K562 (cell line): ENCODE data around the gene DTL. TPM values are rescaled to one million over a fixed set of nuclear protein-coding genes. Genes with fewer than 3 reads are reported as not detected.

ENCODE experiments used
- ATAC-seq: fragments of 200-7000 bp; cut with Tn5 transposase; 3 replicates; pipeline ENCODE4 v1.9.1; 2020; ENCODE audit warnings: moderate library complexity
- BruUV-seq: library from RNA; stranded (reverse); fragments of 400-500 nt; replicated peaks from 2 replicates; lab custom pipeline; 2021; lab: Mats Ljungman, UMichigan
- CTCF ChIA-PET: fragments of 300-600 bp; formaldehyde crosslinking; extraction: SDS; loops from one replicate; lab custom pipeline; 2021; ENCODE audit warnings: low intra/inter-chr PET ratio; lab: Yijun Ruan, JAX
- POLR2A ChIA-PET: fragments of 300-600, 350-650 bp; sonication (Branson Sonifier 250); formaldehyde crosslinking; extraction: SDS; loops from one replicate; lab custom pipeline; 2021; ENCODE audit warnings: antibody characterized with exemption, inconsistent platforms; lab: Yijun Ruan, JAX
- DNase-seq, 4 experiments: peaks; one replicate each; pipeline versions ENCODE4 v3.0.0 to v3.0.0-alpha.2; 2011 to 2018; ENCODE audit warnings: low spot score in 3 of 4, mixed read lengths in 3 of 4; ENCODE audit errors: extremely low read depth in 1 of 4
- FAIRE-seq: peaks from 2 replicates; lab custom pipeline; 2011; peaks lifted over from hg19 to GRCh38; lab: Jason Lieb, UNC
- H2AFZ ChIP-seq: 2 replicates; pipeline ENCODE4 v1.6.0; 2011; ENCODE audit warnings: low read depth, low read length, control low read depth, inconsistent platforms
- H3K27ac ChIP-seq: fragments of 200-600 bp; 3 replicates; pipeline ENCODE4 v1.8.0; 2011; ENCODE audit warnings: low read depth, mild to moderate bottlenecking, control low read depth, inconsistent platforms, low read length, moderate library complexity, mixed read lengths; ENCODE audit errors: extremely low read depth
- H3K27me3 ChIP-seq, 2 experiments: fragments of 300-600 bp in 1 of 2; 2 replicates in 1 of 2; 3 replicates in 1 of 2; pipeline versions ENCODE4 v1.6.0 to v1.8.0; 2011; ENCODE audit warnings: inconsistent platforms in 2 of 2, low read length in 2 of 2, mild to moderate bottlenecking in 1 of 2, mixed read lengths in 1 of 2, moderate library complexity in 1 of 2; ENCODE audit not compliant: control insufficient read depth in 2 of 2, insufficient read depth in 2 of 2
- H3K36me3 ChIP-seq: fragments of 300-600 bp; 3 replicates; pipeline ENCODE4 v1.8.0; 2011; ENCODE audit warnings: mild to moderate bottlenecking, low read length, inconsistent platforms; ENCODE audit not compliant: control insufficient read depth, insufficient read depth
- H3K4me1 ChIP-seq, 2 experiments: fragments of 200-600 bp in 1 of 2; replicated peaks in 1 of 2; 2 replicates in 1 of 2; 3 replicates in 1 of 2; pipeline versions ENCODE4 v1.5.1 to v1.8.0; 2011; ENCODE audit warnings: inconsistent platforms in 2 of 2, low read length in 2 of 2, mild to moderate bottlenecking in 1 of 2, mixed read lengths in 1 of 2, moderate library complexity in 1 of 2; ENCODE audit not compliant: control insufficient read depth in 2 of 2, insufficient read depth in 2 of 2
- H3K4me2 ChIP-seq: 2 replicates; pipeline ENCODE4 v1.6.1; 2011; ENCODE audit warnings: low read length, control low read depth, inconsistent platforms, mixed read lengths; ENCODE audit not compliant: insufficient read depth
- H3K4me3 ChIP-seq: fragments of 200-600 bp; sonication (generic), shearing (Covaris generic); 2 replicates; pipeline ENCODE4 v1.5.1; 2016; ENCODE audit warnings: control low read depth, inconsistent platforms
- H3K79me2 ChIP-seq: fragments of 200-600 bp; 3 replicates; pipeline ENCODE4 v1.8.0; 2011; ENCODE audit warnings: low read length, inconsistent platforms; ENCODE audit not compliant: control insufficient read depth, insufficient read depth
- H3K9ac ChIP-seq, 2 experiments: 2 replicates each; pipeline versions ENCODE4 v1.6.0 to v1.6.1; 2011; ENCODE audit warnings: low read depth in 2 of 2, low read length in 2 of 2, control low read depth in 1 of 2, inconsistent platforms in 1 of 2, mild to moderate bottlenecking in 1 of 2, mixed read lengths in 1 of 2; ENCODE audit not compliant: insufficient read depth in 1 of 2
- H3K9me1 ChIP-seq: one replicate; pipeline ENCODE4 v1.6.0; 2011; ENCODE audit warnings: inconsistent platforms, mild to moderate bottlenecking, low read length, moderate library complexity; ENCODE audit not compliant: control insufficient read depth, insufficient read depth
- H3K9me3 ChIP-seq: replicated peaks from 2 replicates; pipeline ENCODE4 v1.5.1; 2011; ENCODE audit warnings: low read depth, low read length, inconsistent platforms; ENCODE audit not compliant: control insufficient read depth, insufficient read depth
- H4K20me1 ChIP-seq: replicated peaks from 2 replicates; pipeline ENCODE4 v1.6.1; 2011; ENCODE audit warnings: low read length, inconsistent platforms, mixed read lengths; ENCODE audit not compliant: control insufficient read depth, insufficient read depth
- ATF2 ChIP-seq: sonication (generic); formaldehyde crosslinking; IDR thresholded peaks from 2 replicates; pipeline ENCODE4 v1.8.1; 2022; ENCODE audit warnings: missing genetic modification reagents
- BRD9 ChIP-seq: fragments of 450-650 bp; IDR thresholded peaks from 2 replicates; pipeline ENCODE4 v1.6.1; 2018; ENCODE audit warnings: low read depth; ENCODE audit not compliant: partially characterized antibody
- CBX1 ChIP-seq: sonication (generic); IDR thresholded peaks from 2 replicates; pipeline ENCODE4 v1.6.1; 2016; ENCODE audit warnings: antibody characterized with exemption, low read depth, mild to moderate bottlenecking
- ETV6 ChIP-seq, 3 experiments: fragments of 150-350 bp in 1 of 3; sonication (generic) in 1 of 3; formaldehyde crosslinking in 1 of 3; IDR thresholded peaks; 2 replicates each; pipeline versions ENCODE4 v1.6.1 to v1.8.0; 2014 to 2022; ENCODE audit warnings: borderline replicate concordance in 2 of 3, low read depth in 2 of 3, antibody characterized with exemption in 1 of 3, low read length in 1 of 3, mild to moderate bottlenecking in 1 of 3, missing genetic modification reagents in 1 of 3
- HEY1 ChIP-seq: fragments of 250-450 bp; sonication (Bioruptor Pico); IDR thresholded peaks from 2 replicates; pipeline ENCODE4 v1.5.0; 2020; ENCODE audit warnings: mild to moderate bottlenecking, moderate library complexity, borderline replicate concordance
- ID3 ChIP-seq, 2 experiments: fragments of 250-450 bp in 1 of 2; fragments of 450-650 bp in 1 of 2; sonication (Bioruptor Pico) in 1 of 2; IDR thresholded peaks; 2 replicates each; pipeline versions ENCODE4 v1.6.1 to v1.8.0; 2016 to 2021; ENCODE audit warnings: mild to moderate bottlenecking in 2 of 2, moderate library complexity in 2 of 2, missing compliant biosample characterization in 1 of 2, missing genetic modification characterization in 1 of 2
- MCM3 ChIP-seq: fragments of 450-650 bp; IDR thresholded peaks from 2 replicates; pipeline ENCODE4 v1.6.1; 2016
- MCM7 ChIP-seq, 2 experiments: fragments of 450-650 bp; IDR thresholded peaks; 2 replicates each; pipeline ENCODE4 v1.6.1; 2016 to 2018
- NR2C2 ChIP-seq, 2 experiments: fragments of 200-800 bp in 1 of 2; sonication (Bioruptor generic) in 1 of 2; sonication (generic) in 1 of 2; formaldehyde crosslinking in 1 of 2; IDR thresholded peaks; 2 replicates each; pipeline versions ENCODE4 v1.6.1 to v1.8.0; 2016 to 2022; ENCODE audit warnings: mild to moderate bottlenecking in 1 of 2, missing compliant biosample characterization in 1 of 2, missing genetic modification characterization in 1 of 2, missing genetic modification reagents in 1 of 2
- PHTF2 ChIP-seq: fragments of 250-450 bp; sonication (Bioruptor Pico); IDR thresholded peaks from 2 replicates; pipeline ENCODE4 v1.5.0; 2021; ENCODE audit warnings: mild to moderate bottlenecking
- TSC22D4 ChIP-seq: fragments of 450-650 bp; IDR thresholded peaks from 2 replicates; pipeline ENCODE4 v1.6.1; 2016; ENCODE audit warnings: missing genetic modification characterization, missing biosample characterization, control low read depth
- ZNF668 ChIP-seq: fragments of 250-450 bp; sonication (Bioruptor Pico); IDR thresholded peaks from 2 replicates; pipeline ENCODE4 v1.8.0; 2022; ENCODE audit warnings: mild to moderate bottlenecking, inconsistent platforms
- WGBS: fragments of 100-300 bp; shearing (Covaris generic); methylation state at CpG from one replicate; pipeline ENCODE4 v1.1.6; 2016; ENCODE audit warnings: low coverage, mixed read lengths; ENCODE audit not compliant: insufficient coverage; ENCODE audit errors: missing lambda C conversion rate; 5-methylcytosine and 5-hydroxymethylcytosine counted together
- in situ Hi-C: fragments of 300-500 bp; cut with MboI; formaldehyde crosslinking; loops from 4 replicates; pipeline ENCODE4 v1.15.0; 2018; ENCODE audit warnings: inconsistent platforms, mixed read lengths
- intact Hi-C: fragments of 100-400 bp; cut with micrococcal nuclease; formaldehyde crosslinking; loops from 2 replicates; pipeline ENCODE4 v1.14.2; 2022
- polyA plus RNA-seq, 8 experiments: library from polyadenylated mRNA; depleted of rRNA in 4 of 8; stranded (reverse) in 5 of 8; unstranded in 3 of 8; fragments of >200 nt; fragmentation: Nextera tagmentation in 2 of 8; fragmentation: Illumina TruSeq in 1 of 8; extraction: Ambion mirVana in 2 of 8; extraction: Trizol in 1 of 8; gene quantifications; 2 replicates each; pipeline versions ENCODE4 v1.2.1 to v1.2.3, GENCODE V29; 2011 to 2014; ENCODE audit warnings: inconsistent platforms in 1 of 8, missing spikeins in 1 of 8
- total RNA-seq, 7 experiments: library from RNA; depleted of rRNA in 6 of 7; stranded (reverse); fragments of >200 nt in 6 of 7; fragmentation: Illumina TruSeq in 2 of 7; extraction: Trizol in 2 of 7; gene quantifications; 2 replicates each; pipeline versions ENCODE4 v1.2.1 to v1.2.3, GENCODE V29; 2011 to 2021; ENCODE audit warnings: low replicate concordance in 1 of 7

DTL gene
- total and polyA plus RNA-seq, 9 of the 15 experiments (the other 6 are each of a cell fraction or from before 2014, with no cell fraction given) = 38.3 to 81.0 (median 63.2) TPM

GRCh38 chr1:212020975-212021374 is 14.6 kb upstream of the DTL start:
- peaks cover 51% of the 10 kb centered on the region for H3K79me2 ChIP-seq
- no peak overlapping the region for H3K27ac ChIP-seq
- FAIRE-seq = no peak
- TF ChIP-seq MCM3 (no peak), ZNF668 (CRISPR knock-in tag) (no peak), ATF2 (CRISPR knock-in tag) (no peak), MCM7 (IDR thresholded peaks at IDR 0.05) (no peak), CBX1 (no peak), PHTF2 (no peak), ID3 (CRISPR knock-in tag; IDR thresholded peaks at IDR 0.05) (no peak), ID3 (tag; IDR thresholded peaks at IDR 0.05) (no peak), NR2C2 (CRISPR knock-in tag; IDR thresholded peaks at IDR 0.05) (no peak), NR2C2 (tag; IDR thresholded peaks at IDR 0.05) (no peak), ETV6 (IDR thresholded peaks at IDR 0.05; ENCODE audit: borderline replicate concordance in 1 of 2, low read depth in 2 of 2, low read length in 1 of 2) (no peak), ETV6 (CRISPR knock-in tag; IDR thresholded peaks at IDR 0.05; ENCODE audit: borderline replicate concordance) (no peak), HEY1 (CRISPR knock-in tag) (no peak), TSC22D4 (tag) (no peak), BRD9 (no peak)
- H3K9me1 ChIP-seq = no peaks in the 10 kb centered on the region
- no peak overlapping the region for H2AFZ ChIP-seq
- no peaks in the 10 kb centered on the region for H3K27me3 ChIP-seq
- ChIA-PET CTCF (interaction anchor here (0.6 kb wide), 1 partner anchor 247 kb away, joined by 5 read pairs; no protein-coding TSS in a partner anchor), POLR2A (interaction anchor here (2.7 kb wide), 1 partner anchor 14 kb away, joined by 10 read pairs; the partner anchor contains the start of genes DTL and INTS7)
- no peak overlapping the region for H3K4me2 ChIP-seq
- no peak overlapping the region for H3K9ac ChIP-seq
- no peak for ATAC-seq
- WGBS = 82% methylated on average over 2 of the region's 2 CpGs
- BruUV-seq = no TSS peak
- intact Hi-C loops = no loop called here
- DNase-seq = no peak
- in situ Hi-C loops = no loop called here
- no peaks in the 10 kb centered on the region for H3K4me1 ChIP-seq
- peaks cover 48% of the 10 kb centered on the region for H3K36me3 ChIP-seq
- peaks cover 7% of the 10 kb centered on the region; the same call in 1 of the 2 replicates for H3K9me3 ChIP-seq
- no peak overlapping the region for H3K4me3 ChIP-seq
- H4K20me1 ChIP-seq = no peaks in the 10 kb centered on the region
